A673 (cell line): Measurements from ENCODE around the gene QSOX2.

ENCODE experiments used
- EZH2 ChIP-seq: fragments of 200-600 bp; sonication (generic); IDR thresholded peaks from 2 replicates; pipeline ENCODE4 v1.6.1; 2017; ENCODE audit warnings: borderline replicate concordance, low read depth, mild to moderate bottlenecking, mixed read lengths, antibody characterized with exemption, low read length; ENCODE audit not compliant: poor library complexity, severe bottlenecking
- TF ChIP-seq, protein P1 (sequence below): fragments of 300-800, 200-600 bp; sonication (generic); conservative IDR thresholded peaks from 2 replicates; pipeline ENCODE4 v1.5.1; 2017; ENCODE audit warnings: low read depth, mild to moderate bottlenecking, antibody characterized with exemption, low read length, moderate library complexity, mixed read lengths

DNA sequence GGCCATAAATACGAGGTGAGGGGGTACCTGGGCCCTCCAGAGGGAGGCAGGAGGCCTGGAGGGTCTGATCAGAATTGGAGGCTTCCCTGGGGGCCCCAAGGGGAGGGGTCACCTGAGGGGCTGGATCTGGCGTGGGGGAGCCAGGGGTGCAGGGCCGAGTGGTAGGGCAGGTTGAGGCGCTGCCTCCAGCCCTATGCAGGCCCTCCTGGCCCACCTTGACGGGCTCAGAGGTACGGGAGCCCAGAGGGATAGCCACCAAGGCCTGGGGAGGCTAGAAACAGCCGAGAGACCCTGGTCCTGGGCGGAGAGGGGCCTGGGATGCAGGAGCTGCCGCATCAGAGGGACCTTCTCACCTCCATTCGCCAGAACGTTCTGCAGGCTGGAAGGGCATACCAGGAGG, 65.0 kb downstream of the QSOX2 start:
- TF ChIP-seq, protein P1, sequence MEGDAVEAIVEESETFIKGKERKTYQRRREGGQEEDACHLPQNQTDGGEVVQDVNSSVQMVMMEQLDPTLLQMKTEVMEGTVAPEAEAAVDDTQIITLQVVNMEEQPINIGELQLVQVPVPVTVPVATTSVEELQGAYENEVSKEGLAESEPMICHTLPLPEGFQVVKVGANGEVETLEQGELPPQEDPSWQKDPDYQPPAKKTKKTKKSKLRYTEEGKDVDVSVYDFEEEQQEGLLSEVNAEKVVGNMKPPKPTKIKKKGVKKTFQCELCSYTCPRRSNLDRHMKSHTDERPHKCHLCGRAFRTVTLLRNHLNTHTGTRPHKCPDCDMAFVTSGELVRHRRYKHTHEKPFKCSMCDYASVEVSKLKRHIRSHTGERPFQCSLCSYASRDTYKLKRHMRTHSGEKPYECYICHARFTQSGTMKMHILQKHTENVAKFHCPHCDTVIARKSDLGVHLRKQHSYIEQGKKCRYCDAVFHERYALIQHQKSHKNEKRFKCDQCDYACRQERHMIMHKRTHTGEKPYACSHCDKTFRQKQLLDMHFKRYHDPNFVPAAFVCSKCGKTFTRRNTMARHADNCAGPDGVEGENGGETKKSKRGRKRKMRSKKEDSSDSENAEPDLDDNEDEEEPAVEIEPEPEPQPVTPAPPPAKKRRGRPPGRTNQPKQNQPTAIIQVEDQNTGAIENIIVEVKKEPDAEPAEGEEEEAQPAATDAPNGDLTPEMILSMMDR, result no peak
- no peak for TF ChIP-seq EZH2
